HepG2 (cell line): ENCODE data around the gene IL1R1. TPM values are rescaled to one million over a fixed set of nuclear protein-coding genes. Genes with fewer than 3 reads are reported as not detected.

ENCODE experiments used
- ATAC-seq: fragments of 200-7000 bp; cut with Tn5 transposase; 3 replicates; pipeline ENCODE4 v1.9.1; 2020; ENCODE audit warnings: mild to moderate bottlenecking, moderate library complexity
- BruUV-seq: library from RNA; stranded (reverse); fragments of 400-500 nt; replicated peaks from 2 replicates; lab custom pipeline; 2021; lab: Mats Ljungman, UMichigan
- CTCF ChIA-PET: fragments of 300-600 bp; formaldehyde crosslinking; extraction: SDS; loops from one replicate; lab custom pipeline; 2021; ENCODE audit warnings: low total read pairs, inconsistent platforms, low intra/inter-chr PET ratio; lab: Yijun Ruan, JAX
- POLR2A ChIA-PET: fragments of 350-600 bp; sonication (Branson Sonifier 250); formaldehyde crosslinking; loops from one replicate; lab custom pipeline; 2020; ENCODE audit warnings: antibody characterized with exemption, inconsistent platforms; lab: Yijun Ruan, JAX
- DNase-seq: peaks from one replicate; pipeline ENCODE4 v3.0.0-alpha.2; 2015; ENCODE audit warnings: low spot score
- FAIRE-seq: peaks from 3 replicates; lab custom pipeline; 2011; peaks lifted over from hg19 to GRCh38; lab: Jason Lieb, UNC
- H2AFZ ChIP-seq: one replicate; pipeline ENCODE4 v1.6.1; 2011; ENCODE audit warnings: low read length, inconsistent platforms
- H3K27ac ChIP-seq: fragments of 300-600 bp; 3 replicates; pipeline ENCODE4 v1.8.0; 2011; ENCODE audit warnings: mixed run types, mild to moderate bottlenecking, mixed read lengths, low read length, inconsistent platforms; ENCODE audit not compliant: insufficient read depth; ENCODE audit errors: extremely low read length
- H3K27me3 ChIP-seq, 2 experiments: fragments of 200-600 bp in 1 of 2; 2 replicates in 1 of 2; 3 replicates in 1 of 2; pipeline versions ENCODE4 v1.6.0 to v1.8.0; 2011; ENCODE audit warnings: low read length in 2 of 2, mild to moderate bottlenecking in 2 of 2, moderate library complexity in 2 of 2, inconsistent platforms in 1 of 2; ENCODE audit not compliant: insufficient read depth in 2 of 2, control insufficient read depth in 1 of 2
- H3K36me3 ChIP-seq, 2 experiments: fragments of 200-600 bp in 1 of 2; replicated peaks in 1 of 2; 2 replicates in 1 of 2; 3 replicates in 1 of 2; pipeline versions ENCODE4 v1.5.1 to v1.8.0; 2011; ENCODE audit warnings: low read length in 2 of 2, inconsistent platforms in 1 of 2; ENCODE audit not compliant: insufficient read depth in 2 of 2, control insufficient read depth in 1 of 2
- H3K4me1 ChIP-seq: 2 replicates; pipeline ENCODE4 v1.5.1; 2012; ENCODE audit warnings: low read length, inconsistent platforms; ENCODE audit not compliant: insufficient read depth
- H3K4me2 ChIP-seq: 2 replicates; pipeline ENCODE4 v1.6.0; 2011; ENCODE audit warnings: low read depth, low read length, inconsistent platforms
- H3K4me3 ChIP-seq, 3 experiments: fragments of 200-600 bp in 1 of 3; sonication (generic), shearing (Covaris generic) in 1 of 3; replicated peaks in 1 of 3; 2 replicates each; pipeline ENCODE4 v1.5.1; 2011 to 2016; ENCODE audit warnings: low read length in 3 of 3, inconsistent platforms in 2 of 3, low read depth in 2 of 3, mild to moderate bottlenecking in 2 of 3, control low read depth in 1 of 3, mixed read lengths in 1 of 3; ENCODE audit not compliant: insufficient read depth in 1 of 3
- H3K79me2 ChIP-seq: one replicate; pipeline ENCODE4 v1.6.1; 2011; ENCODE audit warnings: low read length, inconsistent platforms; ENCODE audit not compliant: insufficient read depth
- H3K9ac ChIP-seq: 2 replicates; pipeline ENCODE4 v1.6.0; 2011; ENCODE audit warnings: mild to moderate bottlenecking, low read depth, low read length, inconsistent platforms; ENCODE audit not compliant: insufficient read depth
- H3K9me3 ChIP-seq: 2 replicates; pipeline ENCODE4 v1.5.1; 2012; ENCODE audit warnings: mild to moderate bottlenecking, low read length
- H4K20me1 ChIP-seq: 2 replicates; pipeline ENCODE4 v1.6.0; 2011; ENCODE audit warnings: inconsistent platforms, mild to moderate bottlenecking, low read length, moderate library complexity; ENCODE audit not compliant: insufficient read depth
- BRCA1 ChIP-seq: sonication (generic); formaldehyde crosslinking; IDR thresholded peaks from 2 replicates; pipeline ENCODE4 v1.4.0; 2020; ENCODE audit warnings: missing genetic modification reagents
- FOXA3 ChIP-seq: IDR thresholded peaks from 2 replicates; pipeline ENCODE4 v1.6.1; 2016; ENCODE audit warnings: missing genetic modification reagents, missing compliant biosample characterization
- HNF4A ChIP-seq: sonication (generic); formaldehyde crosslinking; IDR thresholded peaks from 2 replicates; pipeline ENCODE4 v1.4.0; 2020; ENCODE audit warnings: missing genetic modification reagents
- HNRNPH1 ChIP-seq: fragments of 200-400 bp; formaldehyde crosslinking; optimal IDR thresholded peaks from 2 replicates; pipeline ENCODE3; 2017; ENCODE audit warnings: mild to moderate bottlenecking, low read depth, low read length
- LCORL ChIP-seq, 2 experiments: fragments of 450-650 bp in 1 of 2; sonication (generic) in 1 of 2; formaldehyde crosslinking in 1 of 2; IDR thresholded peaks; 2 replicates each; pipeline versions ENCODE4 v1.5.0 to v1.6.1; 2017 to 2020; ENCODE audit warnings: antibody characterized with exemption in 1 of 2, missing genetic modification reagents in 1 of 2
- RBM22 ChIP-seq: fragments of 200-400 bp; formaldehyde crosslinking; optimal IDR thresholded peaks from 2 replicates; pipeline ENCODE3; 2017; ENCODE audit warnings: mild to moderate bottlenecking, low read length, moderate library complexity
- TEAD3 ChIP-seq: optimal IDR thresholded peaks from 2 replicates; pipeline ENCODE3; 2016; ENCODE audit warnings: borderline replicate concordance
- ZNF30 ChIP-seq: sonication (generic); formaldehyde crosslinking; IDR thresholded peaks from 2 replicates; pipeline ENCODE4 v1.5.0; 2020; ENCODE audit warnings: mild to moderate bottlenecking, missing genetic modification reagents
- ZNF501 ChIP-seq: sonication (generic); formaldehyde crosslinking; IDR thresholded peaks from 2 replicates; pipeline ENCODE4 v1.5.1; 2020; ENCODE audit warnings: mild to moderate bottlenecking, moderate library complexity, missing genetic modification reagents
- ZNF550 ChIP-seq: sonication (generic); formaldehyde crosslinking; IDR thresholded peaks from 2 replicates; pipeline ENCODE4 v1.4.0; 2020; ENCODE audit warnings: mild to moderate bottlenecking, missing genetic modification reagents, borderline replicate concordance
- ZNF562 ChIP-seq: sonication (generic); formaldehyde crosslinking; IDR thresholded peaks from 2 replicates; pipeline ENCODE4 v1.8.0; 2022; ENCODE audit warnings: missing genetic modification reagents, borderline replicate concordance
- ZNF572 ChIP-seq: sonication (generic); formaldehyde crosslinking; IDR thresholded peaks from 2 replicates; pipeline ENCODE4 v1.5.1; 2020; ENCODE audit warnings: mild to moderate bottlenecking, missing genetic modification reagents
- ZNF724P ChIP-seq: sonication (generic); formaldehyde crosslinking; IDR thresholded peaks from 2 replicates; pipeline ENCODE4 v1.8.0; 2022; ENCODE audit warnings: missing genetic modification reagents, borderline replicate concordance
- WGBS: methylation state at CpG from one replicate; pipeline ENCODE4 v1.1.6; 2017; ENCODE audit warnings: low lambda C conversion rate; 5-methylcytosine and 5-hydroxymethylcytosine counted together
- in situ Hi-C: cut with HindIII; loops from 2 replicates; pipeline ENCODE4 v1.10.0; 2017; ENCODE audit warnings: low pct_unique_long_range_greater_than_20kb; ENCODE audit not compliant: extremely low pct_ligation_motif_present
- intact Hi-C: fragments of 100-400 bp; cut with micrococcal nuclease; formaldehyde crosslinking; loops from one replicate; pipeline ENCODE4 v1.10.0; 2022; ENCODE audit not compliant: unreplicated experiment
- polyA plus RNA-seq, 8 experiments: library from polyadenylated mRNA; depleted of rRNA in 3 of 8; stranded (reverse) in 7 of 8; unstranded in 1 of 8; fragments of >200 nt; fragmentation: Illumina TruSeq in 4 of 8; extraction: Trizol in 4 of 8; gene quantifications; 2 replicates each; pipeline versions ENCODE4 v1.2.1 to v1.2.3, GENCODE V29; 2011 to 2016; ENCODE audit warnings: low read depth in 4 of 8, missing spikeins in 1 of 8, mixed read lengths in 1 of 8; ENCODE audit not compliant: insufficient read depth in 1 of 8
- total RNA-seq, 5 experiments: library from RNA; depleted of rRNA; stranded (reverse); fragments of >200 nt; fragmentation: Illumina TruSeq; extraction: Trizol; gene quantifications; 2 replicates each; pipeline ENCODE4 v1.2.3, GENCODE V29; 2016; ENCODE audit warnings: low read depth in 1 of 5
- TF ChIP-seq, protein P1 (sequence below): sonication (generic); formaldehyde crosslinking; IDR thresholded peaks from 2 replicates; pipeline ENCODE4 v1.5.0; 2020; ENCODE audit warnings: mild to moderate bottlenecking, missing genetic modification reagents, borderline replicate concordance
- TF ChIP-seq, protein P2 (sequence below): IDR thresholded peaks from 2 replicates; pipeline ENCODE4 v1.6.1; 2012; ENCODE audit warnings: inconsistent platforms
- TF ChIP-seq, protein P3 (sequence below): sonication (generic); formaldehyde crosslinking; IDR thresholded peaks from 2 replicates; pipeline ENCODE4 v1.5.1; 2020; ENCODE audit warnings: mild to moderate bottlenecking, moderate library complexity, missing genetic modification reagents

IL1R1 gene
- total and polyA plus RNA-seq, 2 of the 13 experiments (the other 11 are each of a cell fraction or from before 2014, with no cell fraction given): 38.0 to 93.1 TPM

DNA sequence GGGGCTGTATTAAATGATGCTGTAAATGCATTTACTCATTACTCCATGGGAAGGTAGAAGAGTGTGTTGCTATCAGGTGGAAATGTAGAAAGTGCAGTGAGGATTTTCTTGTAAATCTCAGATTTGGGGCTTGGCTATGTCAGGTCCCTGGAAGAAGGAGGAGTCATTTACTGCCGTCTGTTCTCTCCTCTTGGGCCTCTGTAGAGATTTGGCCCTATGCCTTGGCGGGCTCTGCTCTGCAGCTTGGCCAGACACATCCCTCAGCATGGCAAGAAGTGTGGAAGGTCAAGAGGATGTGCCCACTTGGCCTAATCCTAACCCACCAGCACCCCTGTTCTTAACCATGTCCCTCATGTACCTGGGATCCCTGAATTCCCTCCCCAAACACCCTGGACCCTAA lies 6.7 kb downstream of the IL1R1 start (continued):
- TF ChIP-seq, protein P1, sequence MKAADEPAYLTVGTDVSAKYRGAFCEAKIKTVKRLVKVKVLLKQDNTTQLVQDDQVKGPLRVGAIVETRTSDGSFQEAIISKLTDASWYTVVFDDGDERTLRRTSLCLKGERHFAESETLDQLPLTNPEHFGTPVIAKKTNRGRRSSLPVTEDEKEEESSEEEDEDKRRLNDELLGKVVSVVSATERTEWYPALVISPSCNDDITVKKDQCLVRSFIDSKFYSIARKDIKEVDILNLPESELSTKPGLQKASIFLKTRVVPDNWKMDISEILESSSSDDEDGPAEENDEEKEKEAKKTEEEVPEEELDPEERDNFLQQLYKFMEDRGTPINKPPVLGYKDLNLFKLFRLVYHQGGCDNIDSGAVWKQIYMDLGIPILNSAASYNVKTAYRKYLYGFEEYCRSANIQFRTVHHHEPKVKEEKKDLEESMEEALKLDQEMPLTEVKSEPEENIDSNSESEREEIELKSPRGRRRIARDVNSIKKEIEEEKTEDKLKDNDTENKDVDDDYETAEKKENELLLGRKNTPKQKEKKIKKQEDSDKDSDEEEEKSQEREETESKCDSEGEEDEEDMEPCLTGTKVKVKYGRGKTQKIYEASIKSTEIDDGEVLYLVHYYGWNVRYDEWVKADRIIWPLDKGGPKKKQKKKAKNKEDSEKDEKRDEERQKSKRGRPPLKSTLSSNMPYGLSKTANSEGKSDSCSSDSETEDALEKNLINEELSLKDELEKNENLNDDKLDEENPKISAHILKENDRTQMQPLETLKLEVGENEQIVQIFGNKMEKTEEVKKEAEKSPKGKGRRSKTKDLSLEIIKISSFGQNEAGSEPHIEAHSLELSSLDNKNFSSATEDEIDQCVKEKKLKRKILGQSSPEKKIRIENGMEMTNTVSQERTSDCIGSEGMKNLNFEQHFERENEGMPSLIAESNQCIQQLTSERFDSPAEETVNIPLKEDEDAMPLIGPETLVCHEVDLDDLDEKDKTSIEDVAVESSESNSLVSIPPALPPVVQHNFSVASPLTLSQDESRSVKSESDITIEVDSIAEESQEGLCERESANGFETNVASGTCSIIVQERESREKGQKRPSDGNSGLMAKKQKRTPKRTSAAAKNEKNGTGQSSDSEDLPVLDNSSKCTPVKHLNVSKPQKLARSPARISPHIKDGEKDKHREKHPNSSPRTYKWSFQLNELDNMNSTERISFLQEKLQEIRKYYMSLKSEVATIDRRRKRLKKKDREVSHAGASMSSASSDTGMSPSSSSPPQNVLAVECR: 0 out of 2 replicates have a peak, but pooled peaks have one; percentile 8
- TF ChIP-seq ZNF30 (CRISPR knock-in tag) (no peak), ZNF562 (CRISPR knock-in tag) (no peak), FOXA3 (CRISPR knock-in tag) (no peak), LCORL (IDR thresholded peaks at IDR 0.05) (no peak), LCORL (CRISPR knock-in tag; IDR thresholded peaks at IDR 0.05) (no peak)
- TF ChIP-seq, protein P2, sequence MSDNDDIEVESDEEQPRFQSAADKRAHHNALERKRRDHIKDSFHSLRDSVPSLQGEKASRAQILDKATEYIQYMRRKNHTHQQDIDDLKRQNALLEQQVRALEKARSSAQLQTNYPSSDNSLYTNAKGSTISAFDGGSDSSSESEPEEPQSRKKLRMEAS: no peak

DNA sequence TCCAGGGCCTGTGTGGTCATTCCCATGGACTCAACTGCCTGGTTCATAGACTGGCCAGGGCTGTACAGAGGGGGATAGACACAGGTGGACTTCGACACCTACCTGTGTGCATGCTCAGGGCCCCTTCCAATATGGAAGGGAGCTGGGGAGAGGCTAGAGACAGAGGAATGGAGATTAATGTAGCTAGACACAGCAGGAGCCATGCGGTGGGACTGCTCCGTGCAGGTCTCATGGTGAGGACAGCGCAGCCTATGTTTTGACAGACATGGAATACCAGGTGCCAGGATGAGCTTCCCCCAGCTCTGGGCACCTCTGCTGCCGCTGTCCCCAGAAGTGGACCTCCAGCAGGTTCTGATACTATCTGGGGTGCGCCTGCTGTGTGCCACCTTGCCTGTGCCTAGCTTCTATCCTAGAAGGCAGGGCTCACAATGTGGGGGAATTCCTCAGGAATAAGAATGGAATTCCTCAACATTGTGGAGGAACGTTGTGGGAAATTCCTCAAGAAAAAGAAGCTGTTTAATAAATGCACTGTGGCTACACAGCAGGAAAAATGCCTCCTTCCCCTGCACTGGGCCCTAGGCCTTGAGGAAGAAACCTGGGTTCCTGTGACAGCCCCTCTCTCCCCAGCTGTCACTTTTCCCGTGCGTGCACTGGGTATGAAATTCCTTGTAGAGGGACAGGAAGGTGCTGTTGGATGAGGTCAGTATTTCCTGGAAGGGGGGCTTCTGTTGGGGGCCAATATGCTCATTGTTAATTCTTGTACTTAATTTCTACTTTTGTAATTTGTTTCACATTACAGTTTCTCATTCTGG lies 7.3 kb downstream of the IL1R1 start:
- peak overlapping the region; percentile 12; the same call in 1 of the 2 replicates for H3K4me2 ChIP-seq
- no peak overlapping the region for H2AFZ ChIP-seq
- H3K27me3 ChIP-seq: no peaks in the 10 kb centered on the region
- no TSS peak for BruUV-seq
- ATAC-seq: no peak; the same call in 2 of the 3 replicates
- H3K9ac ChIP-seq: no peak overlapping the region
- DNase-seq: no peak
- H3K4me3 ChIP-seq: no peak overlapping the region
- H3K4me1 ChIP-seq: peaks cover 95% of the 10 kb centered on the region
- FAIRE-seq: no peak
- H3K27ac ChIP-seq: no peak overlapping the region
- in situ Hi-C loops: no loop called here
- H3K9me3 ChIP-seq: peaks cover 4% of the 10 kb centered on the region; the same call in 1 of the 2 replicates
- CTCF ChIA-PET: no interaction called here
- WGBS: 95% methylated on average over 9 of the region's 9 CpGs
- H3K79me2 ChIP-seq: peaks cover 81% of the 10 kb centered on the region
- H3K36me3 ChIP-seq: peaks cover 21 to 79% of the 10 kb centered on the region in 2 experiments
- intact Hi-C loops: no loop called here
- H4K20me1 ChIP-seq: no peaks in the 10 kb centered on the region
- POLR2A ChIA-PET: no interaction called here
- TF ChIP-seq HNF4A: peak; percentile 46; the same call in 1 of the 2 replicates
- 0 out of 2 replicates have a peak, but pooled peaks have one; percentile 39 for TF ChIP-seq ZNF572
- TF ChIP-seq, protein P2: 0 out of 2 replicates have a peak, but pooled peaks have one; percentile 36
- TF ChIP-seq RBM22: peak; percentile 28
- TF ChIP-seq ZNF724P (CRISPR knock-in tag): no peak
- TF ChIP-seq ZNF501 (CRISPR knock-in tag): peak; percentile 50; the same call in 1 of the 2 replicates
- TF ChIP-seq, protein P3, sequence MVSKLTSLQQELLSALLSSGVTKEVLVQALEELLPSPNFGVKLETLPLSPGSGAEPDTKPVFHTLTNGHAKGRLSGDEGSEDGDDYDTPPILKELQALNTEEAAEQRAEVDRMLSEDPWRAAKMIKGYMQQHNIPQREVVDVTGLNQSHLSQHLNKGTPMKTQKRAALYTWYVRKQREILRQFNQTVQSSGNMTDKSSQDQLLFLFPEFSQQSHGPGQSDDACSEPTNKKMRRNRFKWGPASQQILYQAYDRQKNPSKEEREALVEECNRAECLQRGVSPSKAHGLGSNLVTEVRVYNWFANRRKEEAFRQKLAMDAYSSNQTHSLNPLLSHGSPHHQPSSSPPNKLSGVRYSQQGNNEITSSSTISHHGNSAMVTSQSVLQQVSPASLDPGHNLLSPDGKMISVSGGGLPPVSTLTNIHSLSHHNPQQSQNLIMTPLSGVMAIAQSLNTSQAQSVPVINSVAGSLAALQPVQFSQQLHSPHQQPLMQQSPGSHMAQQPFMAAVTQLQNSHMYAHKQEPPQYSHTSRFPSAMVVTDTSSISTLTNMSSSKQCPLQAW (CRISPR knock-in tag): 0 out of 2 replicates have a peak, but pooled peaks have one; percentile 50
- peak; percentile 37 for TF ChIP-seq TEAD3
- TF ChIP-seq HNRNPH1: peak; percentile 50
- no peak for TF ChIP-seq BRCA1 (CRISPR knock-in tag)
- 0 out of 2 replicates have a peak, but pooled peaks have one; percentile 34 for TF ChIP-seq ZNF550
